Stimulated activated CD8-positive, alpha-beta memory T cell treated with anti-CD3 and anti-CD28 coated beads, Interleukin-7, amount 100 ng/mL, for 1 hour (primary cell): Measurements from ENCODE around the gene EOMES.

Experiments
- DNase-seq, 2 donors: peaks; one replicate each; pipeline ENCODE4 v3.0.0-alpha.2; 2020; ENCODE audit warnings: low read depth in 2 of 2

Gene EOMES

GRCh38 chr3:27681249-27681748, 40.8 kb downstream of the EOMES start:
- DNase-seq, result no peak

GRCh38 chr3:27680517-27681246, 41.4 kb downstream of the EOMES start:
- DNase-seq, result no peak

- no peak for DNase-seq
Measured at GRCh38 chr3:27679691-27680090, 42.4 kb downstream of the EOMES start.

GRCh38 chr3:27678234-27678633, 43.9 kb downstream of the EOMES start:
- DNase-seq, result no peak

GRCh38 chr3:27677565-27677964, 44.6 kb downstream of the EOMES start:
- no peak for DNase-seq

- DNase-seq, result no peak
Measured at GRCh38 chr3:27675287-27675686, 46.8 kb downstream of the EOMES start.

GRCh38 chr3:27673701-27674100, 48.4 kb downstream of the EOMES start:
- DNase-seq, result no peak

GRCh38 chr3:27671101-27671500, 51.0 kb downstream of the EOMES start:
- DNase-seq, result no peak

GRCh38 chr3:27670619-27671018, 51.5 kb downstream of the EOMES start:
- DNase-seq, result no peak

- no peak for DNase-seq
Measured at GRCh38 chr3:27669591-27669990, 52.5 kb downstream of the EOMES start.

- no peak for DNase-seq
Measured at GRCh38 chr3:27667751-27668150, 54.4 kb downstream of the EOMES start.

- DNase-seq, result no peak
Measured at GRCh38 chr3:27666708-27667107, 55.4 kb downstream of the EOMES start.

GRCh38 chr3:27666272-27666671, 55.9 kb downstream of the EOMES start:
- DNase-seq, result no peak
